Endodermal cell (in vitro differentiated cells): ENCODE data around the gene CACNA1H. TPM values are rescaled to one million over a fixed set of nuclear protein-coding genes. Genes with fewer than 3 reads are reported as not detected.

Experiments
- DNase-seq: peaks from one replicate; pipeline ENCODE4 v3.0.0-alpha.2; 2017
- H3K27ac ChIP-seq: 2 replicates; pipeline ENCODE4 v1.5.1; 2013; ENCODE audit warnings: mild to moderate bottlenecking, low read depth, low read length, moderate library complexity
- H3K27me3 ChIP-seq: 2 replicates; pipeline ENCODE4 v1.6.1; 2013; ENCODE audit warnings: mild to moderate bottlenecking, low read length, moderate library complexity; ENCODE audit not compliant: insufficient read depth, control insufficient read depth, poor library complexity, severe bottlenecking
- H3K36me3 ChIP-seq: 2 replicates; pipeline ENCODE4 v1.7.0; 2013; ENCODE audit warnings: mild to moderate bottlenecking, low read length, moderate library complexity; ENCODE audit not compliant: control insufficient read depth, insufficient read depth
- H3K4me1 ChIP-seq: one replicate; pipeline ENCODE4 v1.7.0; 2013; ENCODE audit warnings: low read length; ENCODE audit not compliant: control insufficient read depth, insufficient read depth
- H3K4me3 ChIP-seq: 2 replicates; pipeline ENCODE4 v1.5.1; 2013; ENCODE audit warnings: mild to moderate bottlenecking, low read length, moderate library complexity
- H3K9ac ChIP-seq: 2 replicates; pipeline ENCODE4 v1.6.1; 2013; ENCODE audit warnings: mild to moderate bottlenecking, low read length, moderate library complexity; ENCODE audit not compliant: poor library complexity, severe bottlenecking; ENCODE audit errors: extremely low read depth
- H3K9me3 ChIP-seq: 2 replicates; pipeline ENCODE4 v1.6.1; 2013; ENCODE audit warnings: mild to moderate bottlenecking, low read length, moderate library complexity; ENCODE audit not compliant: control insufficient read depth
- H3K27ac Mint-ChIP-seq: 2 replicates; pipeline ENCODE4 v1.8.0; 2020; ENCODE audit warnings: mixed read lengths
- H3K27me3 Mint-ChIP-seq: 2 replicates; pipeline ENCODE4 v1.8.0; 2021; ENCODE audit warnings: mild to moderate bottlenecking, mixed read lengths; ENCODE audit not compliant: insufficient read depth
- H3K36me3 Mint-ChIP-seq: 2 replicates; pipeline ENCODE4 v1.8.0; 2020; ENCODE audit warnings: low read depth, mixed read lengths
- H3K4me1 Mint-ChIP-seq: 2 replicates; pipeline ENCODE4 v1.8.0; 2020; ENCODE audit warnings: mixed read lengths
- H3K4me3 Mint-ChIP-seq: 2 replicates; pipeline ENCODE4 v1.8.0; 2020; ENCODE audit warnings: mild to moderate bottlenecking, moderate library complexity, mixed read lengths
- H3K9me3 Mint-ChIP-seq: 2 replicates; pipeline ENCODE4 v1.8.0; 2020; ENCODE audit warnings: mild to moderate bottlenecking, mixed read lengths
- WGBS, 2 experiments: methylation state at CpG; one replicate each; pipeline versions ENCODE4 v1.1.5 to v1.1.7; 2013; ENCODE audit warnings: missing lambda C conversion rate in 2 of 2, mixed read lengths in 1 of 2; ENCODE audit not compliant: insufficient coverage in 1 of 2, insufficient read length in 1 of 2; 5-methylcytosine and 5-hydroxymethylcytosine counted together
- total RNA-seq, 2 donors: library from RNA; stranded (reverse); fragmentation: NEBNext Ultra II Directional in 1 of 2; extraction: Animal tissue kit (Norgen Biotek cat#: 25700) in 1 of 2; gene quantifications; 2 replicates in 1 of 2; 3 replicates in 1 of 2; pipeline ENCODE4 v1.2.1, GENCODE V29; 2021
- TF ChIP-seq, protein P1 (sequence below): fragments of 200-600 bp; sonication (generic); conservative IDR thresholded peaks from 2 replicates; pipeline ENCODE4 v1.5.0; 2021; ENCODE audit warnings: antibody characterized with exemption, mild to moderate bottlenecking

The CACNA1H gene
- total RNA-seq, 2 donors from 2014 or later: 31.6 to 45.0 TPM

DNA sequence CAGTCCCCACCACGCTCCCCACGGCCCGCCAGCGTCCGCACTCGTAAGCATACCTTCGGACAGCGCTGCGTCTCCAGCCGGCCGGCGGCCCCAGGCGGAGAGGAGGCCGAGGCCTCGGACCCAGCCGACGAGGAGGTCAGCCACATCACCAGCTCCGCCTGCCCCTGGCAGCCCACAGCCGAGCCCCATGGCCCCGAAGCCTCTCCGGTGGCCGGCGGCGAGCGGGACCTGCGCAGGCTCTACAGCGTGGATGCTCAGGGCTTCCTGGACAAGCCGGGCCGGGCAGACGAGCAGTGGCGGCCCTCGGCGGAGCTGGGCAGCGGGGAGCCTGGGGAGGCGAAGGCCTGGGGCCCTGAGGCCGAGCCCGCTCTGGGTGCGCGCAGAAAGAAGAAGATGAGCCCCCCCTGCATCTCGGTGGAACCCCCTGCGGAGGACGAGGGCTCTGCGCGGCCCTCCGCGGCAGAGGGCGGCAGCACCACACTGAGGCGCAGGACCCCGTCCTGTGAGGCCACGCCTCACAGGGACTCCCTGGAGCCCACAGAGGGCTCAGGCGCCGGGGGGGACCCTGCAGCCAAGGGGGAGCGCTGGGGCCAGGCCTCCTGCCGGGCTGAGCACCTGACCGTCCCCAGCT is 67.3 kb downstream of the CACNA1H start:
- peaks cover 8% of the 10 kb centered on the region for H3K36me3 Mint-ChIP-seq
- no peak for DNase-seq
- H3K27ac Mint-ChIP-seq: no peak overlapping the region
- H3K4me1 ChIP-seq: no peaks in the 10 kb centered on the region
- no peaks in the 10 kb centered on the region for H3K27me3 Mint-ChIP-seq
- no peak overlapping the region for H3K27ac ChIP-seq
- no peaks in the 10 kb centered on the region for H3K4me1 Mint-ChIP-seq
- H3K36me3 ChIP-seq: no peaks in the 10 kb centered on the region
- H3K27me3 ChIP-seq: no peaks in the 10 kb centered on the region
- no peak overlapping the region for H3K9ac ChIP-seq
- H3K9me3 ChIP-seq: no peaks in the 10 kb centered on the region
- 93 to 94% methylated on average over 16 to 55 of the region's 55 CpGs for WGBS, 2 experiments
- H3K4me3 Mint-ChIP-seq: no peak overlapping the region
- TF ChIP-seq, protein P1, sequence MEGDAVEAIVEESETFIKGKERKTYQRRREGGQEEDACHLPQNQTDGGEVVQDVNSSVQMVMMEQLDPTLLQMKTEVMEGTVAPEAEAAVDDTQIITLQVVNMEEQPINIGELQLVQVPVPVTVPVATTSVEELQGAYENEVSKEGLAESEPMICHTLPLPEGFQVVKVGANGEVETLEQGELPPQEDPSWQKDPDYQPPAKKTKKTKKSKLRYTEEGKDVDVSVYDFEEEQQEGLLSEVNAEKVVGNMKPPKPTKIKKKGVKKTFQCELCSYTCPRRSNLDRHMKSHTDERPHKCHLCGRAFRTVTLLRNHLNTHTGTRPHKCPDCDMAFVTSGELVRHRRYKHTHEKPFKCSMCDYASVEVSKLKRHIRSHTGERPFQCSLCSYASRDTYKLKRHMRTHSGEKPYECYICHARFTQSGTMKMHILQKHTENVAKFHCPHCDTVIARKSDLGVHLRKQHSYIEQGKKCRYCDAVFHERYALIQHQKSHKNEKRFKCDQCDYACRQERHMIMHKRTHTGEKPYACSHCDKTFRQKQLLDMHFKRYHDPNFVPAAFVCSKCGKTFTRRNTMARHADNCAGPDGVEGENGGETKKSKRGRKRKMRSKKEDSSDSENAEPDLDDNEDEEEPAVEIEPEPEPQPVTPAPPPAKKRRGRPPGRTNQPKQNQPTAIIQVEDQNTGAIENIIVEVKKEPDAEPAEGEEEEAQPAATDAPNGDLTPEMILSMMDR: no peak
- no peak overlapping the region for H3K4me3 ChIP-seq
- no peaks in the 10 kb centered on the region for H3K9me3 Mint-ChIP-seq

DNA sequence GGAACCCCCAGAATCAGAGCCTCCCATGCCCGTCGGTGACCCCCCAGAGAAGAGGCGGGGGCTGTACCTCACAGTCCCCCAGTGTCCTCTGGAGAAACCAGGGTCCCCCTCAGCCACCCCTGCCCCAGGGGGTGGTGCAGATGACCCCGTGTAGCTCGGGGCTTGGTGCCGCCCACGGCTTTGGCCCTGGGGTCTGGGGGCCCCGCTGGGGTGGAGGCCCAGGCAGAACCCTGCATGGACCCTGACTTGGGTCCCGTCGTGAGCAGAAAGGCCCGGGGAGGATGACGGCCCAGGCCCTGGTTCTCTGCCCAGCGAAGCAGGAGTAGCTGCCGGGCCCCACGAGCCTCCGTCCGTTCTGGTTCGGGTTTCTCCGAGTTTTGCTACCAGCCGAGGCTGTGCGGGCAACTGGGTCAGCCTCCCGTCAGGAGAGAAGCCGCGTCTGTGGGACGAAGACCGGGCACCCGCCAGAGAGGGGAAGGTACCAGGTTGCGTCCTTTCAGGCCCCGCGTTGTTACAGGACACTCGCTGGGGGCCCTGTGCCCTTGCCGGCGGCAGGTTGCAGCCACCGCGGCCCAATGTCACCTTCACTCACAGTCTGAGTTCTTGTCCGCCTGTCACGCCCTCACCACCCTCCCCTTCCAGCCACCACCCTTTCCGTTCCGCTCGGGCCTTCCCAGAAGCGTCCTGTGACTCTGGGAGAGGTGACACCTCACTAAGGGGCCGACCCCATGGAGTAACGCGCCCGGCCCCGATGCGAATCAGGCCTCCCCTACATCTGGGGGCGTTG is 68.1 kb downstream of the CACNA1H start:
- Histone ChIP-seq H3K9ac (no peak overlapping the region), H3K4me1 (no peaks in the 10 kb centered on the region), H3K27me3 (no peaks in the 10 kb centered on the region), H3K4me3 (no peak overlapping the region), H3K27ac (no peak overlapping the region), H3K36me3 (no peaks in the 10 kb centered on the region), H3K9me3 (no peaks in the 10 kb centered on the region)
- Mint-ChIP-seq H3K27ac (no peak overlapping the region), H3K27me3 (peaks cover 2% of the 10 kb centered on the region), H3K9me3 (no peaks in the 10 kb centered on the region), H3K36me3 (peaks cover 8% of the 10 kb centered on the region), H3K4me1 (no peaks in the 10 kb centered on the region), H3K4me3 (no peak overlapping the region)
- 92% methylated on average over 32 to 48 of the region's 48 CpGs for WGBS, 2 experiments
- DNase-seq: no peak
- TF ChIP-seq, protein P1: no peak

DNA sequence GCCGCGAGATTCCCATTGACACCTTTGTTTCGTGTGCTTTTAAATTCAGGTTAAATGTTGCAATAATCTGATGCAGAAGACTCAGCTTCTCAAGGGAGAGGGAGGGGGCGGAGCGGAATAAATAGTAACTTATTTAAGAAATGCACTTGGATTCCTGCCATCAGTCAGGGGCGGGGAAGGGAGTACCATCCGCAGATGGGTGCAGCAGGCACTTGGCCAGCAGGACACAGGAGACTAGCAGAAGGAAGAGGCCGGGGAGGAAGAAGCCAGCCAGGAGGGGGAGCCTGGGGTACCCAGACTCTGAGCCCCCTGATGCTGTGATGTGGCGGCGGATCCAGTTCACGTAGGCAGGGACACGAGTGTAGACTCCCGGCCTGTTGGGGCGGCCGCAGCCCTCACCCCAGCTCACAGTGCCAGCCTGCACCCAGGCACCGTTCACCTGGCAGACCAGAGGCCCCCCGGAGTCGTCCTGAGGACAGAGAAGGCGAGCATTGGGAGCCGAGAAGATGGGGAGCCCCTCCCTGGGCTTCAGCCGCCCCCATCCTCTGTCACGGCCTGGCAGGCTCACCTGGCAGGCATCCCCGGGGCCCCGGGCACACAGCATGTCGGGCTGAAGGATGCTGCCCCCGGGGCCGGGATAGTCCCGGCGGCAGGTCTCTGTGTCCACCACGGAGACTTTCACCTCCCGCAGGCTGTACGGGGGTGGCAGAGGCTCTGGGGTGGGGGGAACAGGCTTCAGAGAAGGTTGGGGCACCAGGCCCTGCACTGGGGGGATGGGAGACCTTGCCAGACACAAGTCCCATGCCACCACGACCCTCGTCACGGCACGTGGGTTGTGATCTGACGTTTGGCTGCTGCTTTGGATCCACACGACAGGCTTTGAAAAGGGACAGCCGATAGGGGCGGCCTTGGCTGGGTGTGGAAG is 69.0 kb downstream of the CACNA1H start:
- Histone ChIP-seq H3K4me3 (no peak overlapping the region), H3K9ac (no peak overlapping the region), H3K4me1 (no peaks in the 10 kb centered on the region), H3K36me3 (no peaks in the 10 kb centered on the region), H3K27ac (no peak overlapping the region), H3K27me3 (no peaks in the 10 kb centered on the region), H3K9me3 (no peaks in the 10 kb centered on the region)
- TF ChIP-seq, protein P1: no peak
- Mint-ChIP-seq H3K4me3 (no peak overlapping the region), H3K9me3 (no peaks in the 10 kb centered on the region), H3K27ac (no peak overlapping the region), H3K4me1 (no peaks in the 10 kb centered on the region), H3K27me3 (peaks cover 4% of the 10 kb centered on the region), H3K36me3 (peaks cover 8% of the 10 kb centered on the region)
- whole genome bisulfite sequencing, 2 experiments: 93 to 94% methylated on average over 16 to 40 of the region's 40 CpGs
- no peak for DNase-seq
